AG09319 (cell line): Measurements from ENCODE around the gene TMEM266.

Experiments
- DNase-seq: peaks from one replicate; pipeline ENCODE4 v3.0.0-alpha.2; 2010; ENCODE audit warnings: low read depth; ENCODE audit errors: extremely low read depth
- CTCF ChIP-seq: IDR thresholded peaks from 2 replicates; pipeline ENCODE4 v1.5.1; 2011; ENCODE audit warnings: low read depth, mild to moderate bottlenecking, inconsistent platforms, low read length, moderate library complexity

Gene TMEM266

DNA sequence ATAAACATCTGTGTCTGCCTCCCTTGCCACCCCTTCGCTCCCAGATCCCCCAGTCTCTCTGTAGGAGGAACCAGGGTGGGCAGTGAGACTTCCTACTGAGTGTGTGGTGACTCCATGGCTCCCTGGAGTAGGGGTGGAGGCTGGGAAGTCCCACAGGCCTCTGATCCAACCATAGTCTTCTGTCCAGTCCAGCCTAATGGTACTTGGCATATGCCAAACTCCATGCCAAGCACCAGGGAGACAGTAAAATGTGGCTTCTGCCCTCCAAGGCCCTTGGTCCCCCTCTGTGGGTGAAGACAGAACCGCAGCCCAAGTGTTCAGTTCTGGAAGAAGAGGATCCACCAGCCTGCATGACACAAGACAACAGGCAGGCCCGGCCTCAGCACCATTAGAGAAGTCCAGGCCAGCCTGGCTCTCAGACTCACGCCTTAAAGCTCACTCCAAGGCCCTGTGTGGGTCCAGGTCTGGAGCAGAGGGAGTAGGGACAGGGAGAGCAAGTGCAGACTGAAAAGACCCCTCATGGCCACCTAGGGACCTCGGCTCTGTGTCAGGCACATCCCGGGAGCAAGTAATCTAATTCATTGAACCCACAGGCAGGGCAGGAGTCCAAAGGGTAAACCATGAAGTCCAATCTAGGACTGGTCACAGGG lies 138.8 kb downstream of the TMEM266 start:
- TF ChIP-seq CTCF: no peak
- DNase-seq: no peak

- no peak for TF ChIP-seq CTCF
- no peak for DNase-seq
Measured at GRCh38 chr15:76199106-76200082, 139.6 kb downstream of the TMEM266 start.

- DNase-seq: no peak
- no peak for TF ChIP-seq CTCF
Measured at GRCh38 chr15:76200083-76200465, 140.3 kb downstream of the TMEM266 start.

GRCh38 chr15:76200641-76201105 lies 140.9 kb downstream of the TMEM266 start:
- no peak for TF ChIP-seq CTCF
- DNase-seq: no peak

DNA sequence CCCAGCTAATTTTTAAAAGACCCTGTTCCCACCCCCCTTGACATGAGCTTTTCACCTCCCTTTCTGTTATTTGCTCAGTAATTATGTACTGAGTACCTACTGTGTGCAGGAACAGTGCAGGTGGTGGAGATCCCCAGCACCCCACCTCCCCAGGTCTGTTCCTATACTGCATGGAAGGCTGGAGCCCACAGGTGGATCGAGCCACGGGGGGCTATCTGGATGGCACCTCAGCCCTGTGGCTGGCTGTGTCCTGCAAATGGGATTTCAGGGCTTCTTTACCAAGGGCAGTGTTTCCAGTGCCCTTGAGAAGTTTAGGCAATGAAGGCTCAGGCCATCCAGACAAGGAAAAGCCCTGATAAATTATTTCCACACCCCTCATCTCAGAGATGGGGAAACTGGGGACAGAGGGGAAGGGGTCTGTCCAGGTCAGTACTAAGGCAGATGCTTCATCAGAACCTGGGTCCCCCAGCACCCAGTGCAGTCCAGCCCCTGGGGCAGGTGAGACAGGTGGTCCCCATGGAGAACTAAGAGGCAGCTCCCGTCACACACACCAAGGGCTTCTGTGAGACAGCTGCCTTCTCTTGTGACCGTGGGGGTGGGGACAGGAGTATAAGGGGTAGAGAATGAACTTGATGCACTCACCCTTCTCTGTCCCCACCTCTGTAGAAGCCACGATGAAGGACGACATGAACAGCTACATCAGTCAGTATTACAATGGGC lies 141.9 kb downstream of the TMEM266 start:
- TF ChIP-seq CTCF: no peak
- DNase-seq: no peak

DNA sequence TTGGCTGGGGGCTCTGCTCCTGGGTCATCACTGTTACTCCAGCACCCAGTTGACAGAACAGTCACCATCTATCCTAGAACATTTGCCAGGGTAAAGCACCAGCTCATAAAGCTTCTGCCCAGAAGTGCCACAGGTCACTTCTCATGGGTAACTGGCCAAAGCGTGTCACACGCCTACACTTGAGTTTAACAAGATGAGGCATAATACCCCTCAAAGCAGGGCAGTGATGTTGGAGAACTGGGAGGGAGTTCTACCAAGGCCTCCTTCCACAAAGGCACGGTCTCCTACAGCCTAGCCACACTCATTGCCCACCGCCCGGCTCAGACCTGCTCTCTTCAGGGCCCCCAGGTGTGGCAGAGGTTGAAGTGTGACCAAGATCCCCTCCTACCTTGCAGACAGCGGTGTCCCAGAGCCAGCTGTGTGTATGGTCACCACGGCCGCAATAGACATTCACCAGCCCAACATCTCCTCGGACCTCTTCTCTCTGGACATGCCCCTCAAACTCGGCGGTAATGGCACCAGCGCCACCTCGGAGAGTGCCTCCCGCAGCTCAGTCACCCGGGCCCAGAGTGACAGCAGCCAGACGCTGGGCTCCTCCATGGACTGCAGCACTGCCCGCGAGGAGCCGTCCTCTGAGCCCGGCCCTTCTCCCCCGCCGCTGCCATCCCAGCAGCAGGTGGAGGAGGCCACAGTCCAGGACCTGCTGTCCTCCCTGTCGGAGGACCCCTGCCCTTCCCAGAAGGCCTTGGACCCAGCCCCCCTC lies 143.7 kb downstream of the TMEM266 start:
- no peak for TF ChIP-seq CTCF
- no peak for DNase-seq
